Transverse colon (tissue), 4 donors: ENCODE measurements around the gene DNAH5.

Experiments used
- EP300 ChIP-seq: sonication (generic); formaldehyde crosslinking; IDR thresholded peaks from one replicate; pipeline ENCODE4 v1.6.1; 2017; ENCODE audit warnings: antibody characterized with exemption, low read depth
- POLR2A ChIP-seq: fragments of 450-650 bp; IDR thresholded peaks from one replicate; pipeline ENCODE4 v1.6.1; 2016; ENCODE audit warnings: antibody characterized with exemption, mild to moderate bottlenecking, moderate library complexity
- POLR2AphosphoS5 ChIP-seq, 3 donors: sonication (generic); formaldehyde crosslinking; IDR thresholded peaks; one replicate each; pipeline ENCODE4 v1.6.1; 2016; ENCODE audit warnings: antibody characterized with exemption in 3 of 3
- TF ChIP-seq, protein P1 (sequence below), 5 experiments: fragments of 200-600 bp in 3 of 5; fragments of 450-650 bp in 2 of 5; sonication (generic) in 3 of 5; IDR thresholded peaks; 1 replicate in 2 of 5; 2 replicates in 3 of 5; pipeline ENCODE4 v1.5.1; 2016 to 2017; ENCODE audit warnings: antibody characterized with exemption in 5 of 5, inconsistent platforms in 3 of 5, mild to moderate bottlenecking in 2 of 5, moderate library complexity in 1 of 5

DNA sequence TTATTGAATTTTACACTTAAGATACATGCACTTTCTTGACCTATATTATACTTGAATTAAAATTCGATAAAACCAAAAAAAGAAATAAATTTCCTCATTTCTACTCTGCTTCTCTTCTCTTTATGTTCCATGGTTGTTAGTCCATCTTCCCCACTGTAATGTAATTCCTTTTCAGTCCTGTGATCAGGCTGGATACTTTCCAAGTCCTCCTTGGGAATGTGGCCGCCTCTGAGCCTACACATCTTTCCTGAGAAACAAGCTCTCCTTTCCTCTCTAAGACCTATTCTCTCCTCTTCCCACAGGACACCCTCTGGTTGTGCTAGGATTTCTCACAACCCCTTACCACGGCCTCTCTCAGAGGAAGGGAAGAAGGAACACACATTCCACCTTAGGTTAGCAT lies 285.1 kb downstream of the DNAH5 start:
- TF ChIP-seq POLR2A (no peak), POLR2AphosphoS5 (IDR thresholded peaks at IDR 0.05) (no peak), EP300 (no peak)
- TF ChIP-seq, protein P1, sequence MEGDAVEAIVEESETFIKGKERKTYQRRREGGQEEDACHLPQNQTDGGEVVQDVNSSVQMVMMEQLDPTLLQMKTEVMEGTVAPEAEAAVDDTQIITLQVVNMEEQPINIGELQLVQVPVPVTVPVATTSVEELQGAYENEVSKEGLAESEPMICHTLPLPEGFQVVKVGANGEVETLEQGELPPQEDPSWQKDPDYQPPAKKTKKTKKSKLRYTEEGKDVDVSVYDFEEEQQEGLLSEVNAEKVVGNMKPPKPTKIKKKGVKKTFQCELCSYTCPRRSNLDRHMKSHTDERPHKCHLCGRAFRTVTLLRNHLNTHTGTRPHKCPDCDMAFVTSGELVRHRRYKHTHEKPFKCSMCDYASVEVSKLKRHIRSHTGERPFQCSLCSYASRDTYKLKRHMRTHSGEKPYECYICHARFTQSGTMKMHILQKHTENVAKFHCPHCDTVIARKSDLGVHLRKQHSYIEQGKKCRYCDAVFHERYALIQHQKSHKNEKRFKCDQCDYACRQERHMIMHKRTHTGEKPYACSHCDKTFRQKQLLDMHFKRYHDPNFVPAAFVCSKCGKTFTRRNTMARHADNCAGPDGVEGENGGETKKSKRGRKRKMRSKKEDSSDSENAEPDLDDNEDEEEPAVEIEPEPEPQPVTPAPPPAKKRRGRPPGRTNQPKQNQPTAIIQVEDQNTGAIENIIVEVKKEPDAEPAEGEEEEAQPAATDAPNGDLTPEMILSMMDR (IDR thresholded peaks at IDR 0.05): no peak
